ENCODE data around the gene EMP1.
"Not testable (repeated sequence)": the region's sequence is repeated elsewhere in the genome, so short reads cannot be mapped to it uniquely, and the experiment has no call there.

EMP1 gene

GRCh38 chr12:13257356-13257875 lies 60.9 kb downstream of the EMP1 start:
- no peak for DNase-seq (ENCODE audit: low read depth, low spot score)

- no peak for DNase-seq (ENCODE audit: low read depth, low spot score)
Observed at GRCh38 chr12:13258197-13258596, 61.7 kb downstream of the EMP1 start.

GRCh38 chr12:13258717-13259119 lies 62.2 kb downstream of the EMP1 start:
- DNase-seq (ENCODE audit: low read depth, low spot score): no peak

GRCh38 chr12:13259625-13260024 lies 63.1 kb downstream of the EMP1 start:
- DNase-seq (ENCODE audit: low read depth, low spot score): not testable (repeated sequence)

- not testable (repeated sequence) for DNase-seq (ENCODE audit: low read depth, low spot score)
Observed at GRCh38 chr12:13267826-13268225, 71.3 kb downstream of the EMP1 start.

GRCh38 chr12:13268581-13268980 lies 72.1 kb downstream of the EMP1 start:
- no peak for DNase-seq (ENCODE audit: low read depth, low spot score)
